AG04449 (cell line): Measurements from ENCODE around the gene BCORL1.

Experiments
- CTCF ChIA-PET: fragments of 350-600 bp; formaldehyde crosslinking; extraction: SDS; loops from one replicate; lab custom pipeline; 2021; ENCODE audit warnings: antibody characterized with exemption; lab: Yijun Ruan, JAX
- POLR2A ChIA-PET: fragments of 400-600, 350-600 bp; formaldehyde crosslinking; extraction: SDS; loops from one replicate; lab custom pipeline; 2020; ENCODE audit warnings: antibody characterized with exemption, inconsistent platforms; lab: Yijun Ruan, JAX
- DNase-seq: peaks from one replicate; pipeline ENCODE4 v3.0.0-alpha.2; 2010; ENCODE audit warnings: low read depth, low spot score
- H3K4me3 ChIP-seq: 2 replicates; pipeline ENCODE4 v1.5.1; 2011; ENCODE audit warnings: low read depth, mild to moderate bottlenecking, control low read depth, low read length
- TF ChIP-seq, protein P1 (sequence below): IDR thresholded peaks from one replicate; pipeline ENCODE4 v1.5.1; 2011; ENCODE audit warnings: mild to moderate bottlenecking, moderate library complexity, low read length, control low read depth, inconsistent platforms; ENCODE audit not compliant: insufficient read depth; ENCODE audit errors: missing control alignments

Gene BCORL1

DNA sequence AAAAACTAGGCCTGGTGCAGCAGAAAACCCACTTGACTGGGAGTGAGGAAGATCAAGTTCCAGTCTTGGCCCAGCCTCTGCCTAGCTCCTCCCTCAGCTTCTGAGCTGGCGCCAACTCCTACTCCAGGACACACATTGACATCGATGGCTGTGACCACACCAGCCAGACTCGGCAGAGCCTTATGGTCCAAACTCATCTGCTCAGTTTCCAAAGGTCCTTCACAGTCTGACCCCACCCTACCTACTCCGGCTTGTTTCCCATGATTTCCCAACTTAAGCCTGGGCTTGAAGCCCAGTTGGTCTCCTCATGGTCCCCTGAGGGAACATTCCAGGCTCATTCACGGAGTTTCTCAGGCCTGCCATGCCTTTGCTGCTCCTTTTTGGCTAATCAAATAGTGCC lies 117.7 kb downstream of the BCORL1 start:
- CTCF ChIA-PET = interaction anchor here (2.2 kb wide), 1 partner anchor 19 kb away, joined by 5 read pairs; no protein-coding TSS in a partner anchor
- POLR2A ChIA-PET = no interaction called here
- DNase-seq = no peak
- H3K4me3 ChIP-seq = no peak overlapping the region
- TF ChIP-seq, protein P1, sequence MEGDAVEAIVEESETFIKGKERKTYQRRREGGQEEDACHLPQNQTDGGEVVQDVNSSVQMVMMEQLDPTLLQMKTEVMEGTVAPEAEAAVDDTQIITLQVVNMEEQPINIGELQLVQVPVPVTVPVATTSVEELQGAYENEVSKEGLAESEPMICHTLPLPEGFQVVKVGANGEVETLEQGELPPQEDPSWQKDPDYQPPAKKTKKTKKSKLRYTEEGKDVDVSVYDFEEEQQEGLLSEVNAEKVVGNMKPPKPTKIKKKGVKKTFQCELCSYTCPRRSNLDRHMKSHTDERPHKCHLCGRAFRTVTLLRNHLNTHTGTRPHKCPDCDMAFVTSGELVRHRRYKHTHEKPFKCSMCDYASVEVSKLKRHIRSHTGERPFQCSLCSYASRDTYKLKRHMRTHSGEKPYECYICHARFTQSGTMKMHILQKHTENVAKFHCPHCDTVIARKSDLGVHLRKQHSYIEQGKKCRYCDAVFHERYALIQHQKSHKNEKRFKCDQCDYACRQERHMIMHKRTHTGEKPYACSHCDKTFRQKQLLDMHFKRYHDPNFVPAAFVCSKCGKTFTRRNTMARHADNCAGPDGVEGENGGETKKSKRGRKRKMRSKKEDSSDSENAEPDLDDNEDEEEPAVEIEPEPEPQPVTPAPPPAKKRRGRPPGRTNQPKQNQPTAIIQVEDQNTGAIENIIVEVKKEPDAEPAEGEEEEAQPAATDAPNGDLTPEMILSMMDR = no peak

DNA sequence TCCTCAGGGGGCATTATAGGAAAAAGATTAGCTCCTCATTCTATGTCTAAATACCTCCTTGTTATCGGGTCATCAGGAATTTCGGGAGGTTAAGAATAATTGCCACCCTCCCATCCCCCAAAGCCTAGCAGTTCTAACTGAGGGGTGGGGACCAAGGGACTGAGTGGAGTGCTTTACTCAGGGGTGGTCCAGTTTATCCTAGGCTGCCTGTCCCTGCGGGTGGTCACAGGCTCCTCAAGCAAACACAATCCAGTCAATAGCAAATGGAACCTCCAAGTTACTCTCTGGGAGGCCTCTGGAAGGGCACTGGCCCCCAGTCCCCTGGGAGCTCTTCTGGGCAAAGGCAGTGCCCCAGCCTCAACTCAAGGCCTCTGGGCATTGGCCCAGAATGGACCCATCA lies 121.2 kb downstream of the BCORL1 start:
- TF ChIP-seq, protein P1 = no peak
- H3K4me3 ChIP-seq = no peak overlapping the region
- POLR2A ChIA-PET = no interaction called here
- CTCF ChIA-PET = no interaction called here
- no peak for DNase-seq

DNA sequence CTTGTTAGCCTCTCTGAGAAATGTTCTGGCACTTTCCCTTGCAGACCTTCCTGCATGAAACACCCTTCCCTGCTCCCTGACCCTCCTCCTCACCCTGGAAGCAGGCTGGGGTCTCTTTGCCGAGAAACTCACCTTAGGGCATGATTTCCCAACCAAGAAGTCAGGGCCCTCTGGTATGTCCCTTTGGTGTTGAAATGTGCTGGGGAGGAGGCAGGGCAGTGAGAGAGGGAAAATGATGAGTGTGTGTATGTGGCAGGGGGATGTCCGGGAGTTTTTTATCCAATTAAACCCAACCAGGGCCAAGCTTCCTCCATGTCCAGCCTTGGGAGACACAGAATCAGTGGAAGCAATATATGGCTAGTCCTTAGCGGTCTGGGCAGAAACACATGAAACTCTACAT lies 122.8 kb downstream of the BCORL1 start:
- ChIA-PET POLR2A (no interaction called here), CTCF (no interaction called here)
- H3K4me3 ChIP-seq = no peak overlapping the region
- DNase-seq = no peak
- TF ChIP-seq, protein P1 = no peak

DNA sequence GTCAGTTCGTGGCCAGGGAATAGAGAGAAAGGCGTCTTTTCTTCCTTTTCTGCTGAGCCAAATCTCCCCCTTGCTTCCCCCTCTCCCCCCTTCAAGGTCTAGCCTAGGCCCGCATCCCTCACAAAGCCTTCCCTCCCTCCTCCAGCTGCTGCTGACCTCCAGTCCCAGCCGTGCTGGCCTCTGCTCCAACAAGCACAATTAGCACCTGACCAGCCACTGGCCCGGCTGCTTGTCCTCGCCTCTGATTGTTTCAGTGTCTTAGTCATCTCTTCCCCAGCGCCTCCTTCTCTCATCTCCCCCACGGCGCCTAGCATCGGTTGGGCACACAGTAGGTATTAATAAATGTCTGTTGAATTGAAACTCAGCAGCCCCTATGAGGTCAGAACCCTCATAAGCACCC lies 123.6 kb downstream of the BCORL1 start:
- no peak overlapping the region for H3K4me3 ChIP-seq
- TF ChIP-seq, protein P1 = no peak
- POLR2A ChIA-PET = interaction anchor here (0.7 kb wide), 1 partner anchor 130 kb away, joined by 3 read pairs; no protein-coding TSS in a partner anchor
- DNase-seq = no peak
- CTCF ChIA-PET = interaction anchor here (0.6 to 1.3 kb wide), 3 partner anchors 8 to 118 kb away, joined by 4 read pairs; no protein-coding TSS in a partner anchor
